BJ (cell line): ENCODE results near the gene ATXN7L3. TPM values are rescaled to one million over a fixed set of nuclear protein-coding genes. Genes with fewer than 3 reads are reported as not detected.

Experiments
- CTCF ChIA-PET: fragments of 350-600 bp; formaldehyde crosslinking; extraction: SDS; loops from one replicate; lab custom pipeline; 2021; ENCODE audit warnings: antibody characterized with exemption, inconsistent platforms; lab: Yijun Ruan, JAX
- POLR2A ChIA-PET: fragments of 300-600 bp; sonication (Branson Sonifier 250); formaldehyde crosslinking; extraction: SDS; loops from one replicate; lab custom pipeline; 2021; ENCODE audit warnings: antibody characterized with exemption; lab: Charles Lee
- DNase-seq: peaks from one replicate; pipeline ENCODE4 v3.0.0-alpha.2; 2011; ENCODE audit warnings: low read depth
- H3K27me3 ChIP-seq: 2 replicates; pipeline ENCODE4 v1.6.0; 2011; ENCODE audit warnings: low read length; ENCODE audit not compliant: control insufficient read depth, insufficient read depth
- H3K36me3 ChIP-seq: 2 replicates; pipeline ENCODE4 v1.5.1; 2011; ENCODE audit warnings: low read length; ENCODE audit not compliant: control insufficient read depth, insufficient read depth
- H3K4me3 ChIP-seq: 2 replicates; pipeline ENCODE4 v1.5.1; 2011; ENCODE audit warnings: low read depth, mild to moderate bottlenecking, control low read depth, low read length
- CTCF ChIP-seq: IDR thresholded peaks from 2 replicates; pipeline ENCODE4 v1.5.1; 2011; ENCODE audit warnings: low read depth, mild to moderate bottlenecking, control low read depth, inconsistent platforms, low read length, moderate library complexity; ENCODE audit not compliant: insufficient read depth
- polyA plus RNA-seq: library from polyadenylated mRNA; depleted of rRNA; stranded (reverse); fragments of >200 nt; gene quantifications from 2 replicates; pipeline ENCODE4 v1.2.3, GENCODE V29; 2011

Gene ATXN7L3
- polyA plus RNA-seq, 1 experiment, result 47.0 TPM

DNA sequence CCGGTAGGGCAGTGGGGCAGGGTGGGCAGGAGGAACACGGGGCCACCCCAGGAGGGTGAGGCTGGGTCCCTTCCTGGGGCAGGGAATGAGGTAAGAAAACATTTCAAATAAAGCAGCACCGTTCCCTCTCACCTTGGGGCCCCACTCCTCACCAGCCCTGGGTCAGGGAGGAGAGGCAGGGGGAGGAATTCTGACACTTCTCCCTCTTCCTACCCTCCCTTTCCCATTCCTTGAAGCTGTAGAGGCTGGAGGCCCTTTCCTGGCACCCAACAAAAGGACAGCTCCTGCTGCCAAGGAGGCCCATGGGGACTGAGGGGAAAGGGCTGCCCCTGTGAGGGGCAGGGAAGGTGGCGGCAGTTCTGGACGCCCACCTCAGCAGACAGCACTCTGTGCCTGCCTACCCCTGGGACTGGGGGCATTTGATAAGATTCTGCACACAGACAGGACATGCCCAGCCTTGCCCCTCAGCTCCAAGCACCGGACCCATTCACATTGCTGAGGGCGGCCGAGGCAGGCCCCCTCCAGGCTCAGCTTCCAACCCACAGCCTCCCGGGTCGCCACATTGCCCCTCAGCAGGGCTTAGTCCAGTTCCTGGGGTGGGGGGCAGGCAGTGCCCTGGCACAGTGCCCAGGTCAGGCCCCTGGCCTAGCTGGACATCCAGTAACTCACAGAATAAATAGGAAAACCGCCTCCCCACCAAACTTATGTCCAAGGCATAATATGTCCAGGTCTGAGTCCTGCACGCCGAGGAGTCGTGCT lies 6.2 kb downstream of the ATXN7L3 start:
- POLR2A ChIA-PET, result no interaction called here
- TF ChIP-seq CTCF, result no peak
- no peak for DNase-seq
- H3K27me3 ChIP-seq, result no peaks in the 10 kb centered on the region
- peaks cover 42% of the 10 kb centered on the region for H3K36me3 ChIP-seq
- H3K4me3 ChIP-seq, result no peak overlapping the region
- CTCF ChIA-PET, result no interaction called here

DNA sequence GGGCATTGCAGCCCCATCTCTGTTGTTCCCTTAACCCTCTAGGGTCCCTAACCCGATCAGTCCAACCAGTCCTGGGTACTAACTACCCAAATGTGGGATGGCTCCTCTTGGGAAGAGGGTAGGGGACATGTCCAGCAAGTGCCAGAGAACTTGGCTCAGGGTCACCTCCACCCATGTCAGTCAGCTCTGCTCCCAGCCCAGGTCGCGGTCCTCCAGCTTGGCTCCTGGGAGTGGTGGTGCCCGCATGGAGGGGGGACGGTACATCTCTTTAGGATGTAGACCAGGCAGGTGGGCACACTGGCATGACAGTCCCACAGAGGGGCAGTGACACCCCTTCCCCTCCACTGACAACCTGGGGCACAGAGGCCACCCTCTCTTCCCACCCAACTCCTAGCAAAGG lies 6.9 kb downstream of the ATXN7L3 start:
- CTCF ChIA-PET, result no interaction called here
- TF ChIP-seq CTCF, result no peak
- POLR2A ChIA-PET, result no interaction called here
- H3K4me3 ChIP-seq, result no peak overlapping the region
- peaks cover 42% of the 10 kb centered on the region for H3K36me3 ChIP-seq
- no peaks in the 10 kb centered on the region for H3K27me3 ChIP-seq
- DNase-seq, result no peak

DNA sequence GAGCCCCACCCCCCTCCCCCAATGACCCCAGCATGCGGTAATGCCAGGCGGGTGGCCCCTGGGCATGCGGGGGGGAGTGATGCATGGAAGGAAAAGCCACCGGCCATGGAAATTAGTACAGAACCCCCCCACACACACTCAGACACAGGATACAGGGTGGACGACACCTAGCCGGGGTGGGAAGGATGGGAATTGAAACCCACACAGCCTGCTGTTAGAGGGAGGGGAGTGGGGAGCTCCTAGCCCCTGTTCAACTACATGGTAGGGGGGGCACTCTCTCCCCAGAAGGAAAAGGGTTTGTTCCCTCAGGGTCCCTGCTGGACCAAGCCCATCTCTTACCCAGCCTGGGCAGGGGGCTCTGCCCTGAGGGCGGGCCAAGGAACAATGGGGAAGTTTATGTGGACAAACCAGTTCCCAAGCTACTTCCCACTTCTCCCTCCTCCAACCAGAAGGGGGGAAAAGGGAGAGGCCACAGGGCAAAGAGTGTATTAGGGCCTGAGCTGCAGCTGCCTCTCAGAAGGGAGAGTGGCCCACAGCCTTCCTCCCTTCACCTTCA lies 7.7 kb downstream of the ATXN7L3 start:
- Histone ChIP-seq H3K4me3 (no peak overlapping the region), H3K36me3 (peaks cover 37% of the 10 kb centered on the region), H3K27me3 (no peaks in the 10 kb centered on the region)
- ChIA-PET POLR2A (no interaction called here), CTCF (interaction anchor here (1.3 kb wide), 1 partner anchor 18 kb away, joined by 4 read pairs; no protein-coding TSS in a partner anchor)
- no peak for DNase-seq
- TF ChIP-seq CTCF, result no peak

GRCh38 chr17:44191369-44191768 lies 8.3 kb downstream of the ATXN7L3 start:
- Histone ChIP-seq H3K27me3 (no peaks in the 10 kb centered on the region), H3K36me3 (peaks cover 33% of the 10 kb centered on the region), H3K4me3 (no peak overlapping the region)
- ChIA-PET POLR2A (no interaction called here), CTCF (interaction anchor here (1.3 kb wide), 1 partner anchor 19 kb away, joined by 4 read pairs; no protein-coding TSS in a partner anchor)
- no peak for TF ChIP-seq CTCF
- DNase-seq, result no peak

- no peaks in the 10 kb centered on the region for H3K27me3 ChIP-seq
- DNase-seq, result no peak
- H3K36me3 ChIP-seq, result peaks cover 32% of the 10 kb centered on the region
- CTCF ChIA-PET, result no interaction called here
- POLR2A ChIA-PET, result no interaction called here
- no peak overlapping the region for H3K4me3 ChIP-seq
- TF ChIP-seq CTCF, result no peak
Measured at GRCh38 chr17:44190481-44190880, 9.2 kb downstream of the ATXN7L3 start.
